Kidney epithelial cell (primary cell): ENCODE data around the gene CYB561. TPM values are rescaled to one million over a fixed set of nuclear protein-coding genes. Genes with fewer than 3 reads are reported as not detected.

Source experiments
- DNase-seq: peaks from one replicate; pipeline ENCODE4 v3.0.0-alpha.2; 2010; ENCODE audit warnings: low read depth
- H3K27me3 ChIP-seq: 2 replicates; pipeline ENCODE4 v1.6.0; 2011; ENCODE audit warnings: low read length; ENCODE audit not compliant: control insufficient read depth, insufficient read depth
- H3K36me3 ChIP-seq: 2 replicates; pipeline ENCODE4 v1.5.1; 2011; ENCODE audit warnings: low read length; ENCODE audit not compliant: control insufficient read depth, insufficient read depth
- H3K4me3 ChIP-seq: 2 replicates; pipeline ENCODE4 v1.5.1; 2011; ENCODE audit warnings: low read depth, mild to moderate bottlenecking, control low read depth, low read length
- total RNA-seq: library from RNA; depleted of rRNA; stranded (reverse); fragments of >200 nt; gene quantifications from 2 replicates; pipeline ENCODE4 v1.2.3, GENCODE V29; 2015
- TF ChIP-seq, protein P1 (sequence below): IDR thresholded peaks from 2 replicates; pipeline ENCODE4 v1.5.1; 2011; ENCODE audit warnings: mild to moderate bottlenecking, moderate library complexity, low read length, control low read depth, inconsistent platforms; ENCODE audit not compliant: insufficient read depth, poor library complexity, severe bottlenecking

Gene CYB561
- total RNA-seq, 1 donor from 2014 or later, result 19.3 TPM

- H3K4me3 ChIP-seq, result no peak overlapping the region
- H3K27me3 ChIP-seq, result peaks cover 15% of the 10 kb centered on the region
- TF ChIP-seq, protein P1, sequence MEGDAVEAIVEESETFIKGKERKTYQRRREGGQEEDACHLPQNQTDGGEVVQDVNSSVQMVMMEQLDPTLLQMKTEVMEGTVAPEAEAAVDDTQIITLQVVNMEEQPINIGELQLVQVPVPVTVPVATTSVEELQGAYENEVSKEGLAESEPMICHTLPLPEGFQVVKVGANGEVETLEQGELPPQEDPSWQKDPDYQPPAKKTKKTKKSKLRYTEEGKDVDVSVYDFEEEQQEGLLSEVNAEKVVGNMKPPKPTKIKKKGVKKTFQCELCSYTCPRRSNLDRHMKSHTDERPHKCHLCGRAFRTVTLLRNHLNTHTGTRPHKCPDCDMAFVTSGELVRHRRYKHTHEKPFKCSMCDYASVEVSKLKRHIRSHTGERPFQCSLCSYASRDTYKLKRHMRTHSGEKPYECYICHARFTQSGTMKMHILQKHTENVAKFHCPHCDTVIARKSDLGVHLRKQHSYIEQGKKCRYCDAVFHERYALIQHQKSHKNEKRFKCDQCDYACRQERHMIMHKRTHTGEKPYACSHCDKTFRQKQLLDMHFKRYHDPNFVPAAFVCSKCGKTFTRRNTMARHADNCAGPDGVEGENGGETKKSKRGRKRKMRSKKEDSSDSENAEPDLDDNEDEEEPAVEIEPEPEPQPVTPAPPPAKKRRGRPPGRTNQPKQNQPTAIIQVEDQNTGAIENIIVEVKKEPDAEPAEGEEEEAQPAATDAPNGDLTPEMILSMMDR, result no peak
- H3K36me3 ChIP-seq, result no peaks in the 10 kb centered on the region
- no peak for DNase-seq
Measured at GRCh38 chr17:63491977-63492618, 46.0 kb upstream of the CYB561 start.

- no peak overlapping the region for H3K4me3 ChIP-seq
- no peak for DNase-seq
- H3K36me3 ChIP-seq, result no peaks in the 10 kb centered on the region
- TF ChIP-seq, protein P1, result no peak
- H3K27me3 ChIP-seq, result peaks cover 18% of the 10 kb centered on the region
Measured at GRCh38 chr17:63491413-63491812, 45.3 kb upstream of the CYB561 start.

GRCh38 chr17:63490858-63491400 lies 44.8 kb upstream of the CYB561 start:
- H3K27me3 ChIP-seq, result peaks cover 19% of the 10 kb centered on the region
- TF ChIP-seq, protein P1, result no peak
- H3K4me3 ChIP-seq, result no peak overlapping the region
- DNase-seq, result no peak
- no peaks in the 10 kb centered on the region for H3K36me3 ChIP-seq

GRCh38 chr17:63490329-63490728 lies 44.2 kb upstream of the CYB561 start:
- peaks cover 19% of the 10 kb centered on the region for H3K27me3 ChIP-seq
- TF ChIP-seq, protein P1, result peak; percentile 6

GRCh38 chr17:63489291-63489690 lies 43.2 kb upstream of the CYB561 start:
- TF ChIP-seq, protein P1, result no peak
- peaks cover 19% of the 10 kb centered on the region for H3K27me3 ChIP-seq
- no peaks in the 10 kb centered on the region for H3K36me3 ChIP-seq
- no peak overlapping the region for H3K4me3 ChIP-seq
- DNase-seq, result no peak

More at GRCh38 chr17:63490329-63490728, 44.2 kb upstream of the CYB561 start:
- no peaks in the 10 kb centered on the region for H3K36me3 ChIP-seq
- no peak overlapping the region for H3K4me3 ChIP-seq
- DNase-seq, result no peak

- TF ChIP-seq, protein P1, result no peak
- Histone ChIP-seq H3K4me3 (no peak overlapping the region), H3K27me3 (peaks cover 19% of the 10 kb centered on the region), H3K36me3 (no peaks in the 10 kb centered on the region)
- DNase-seq, result no peak
Measured at GRCh38 chr17:63488851-63489250, 42.7 kb upstream of the CYB561 start.
